Activated CD4-positive, CD25-positive, alpha-beta regulatory T cell (primary cell): ENCODE data around the gene LRRC56.

Source experiments
- DNase-seq, 4 experiments: peaks; one replicate each; lab custom pipeline; 2025; lab: John Stamatoyannopoulos, UW

The LRRC56 gene

GRCh38 chr11:575313-575995 is 38.1 kb downstream of the LRRC56 start:
- no peak for DNase-seq

GRCh38 chr11:575996-576768 is 38.9 kb downstream of the LRRC56 start, which contains the start of gene PHRF1:
Gene PHRF1 (plus strand): TSS chr11:576470. CDS start chr11:581513, 5,043 bp downstream.
- peak; percentile 86 to 94 (median 91) for DNase-seq

GRCh38 chr11:576811-577610 is 39.7 kb downstream of the LRRC56 start:
- no peak for DNase-seq

GRCh38 chr11:577611-577894 is 40.2 kb downstream of the LRRC56 start:
- DNase-seq: no peak

GRCh38 chr11:578276-579035 is 41.1 kb downstream of the LRRC56 start:
- no peak for DNase-seq

- DNase-seq: no peak
Measured at GRCh38 chr11:579830-580601, 42.7 kb downstream of the LRRC56 start.

GRCh38 chr11:581342-581741 is 44.0 kb downstream of the LRRC56 start:
- DNase-seq: no peak

- no peak for DNase-seq
Measured at GRCh38 chr11:581752-582151, 44.4 kb downstream of the LRRC56 start.

GRCh38 chr11:584287-584686 is 47.0 kb downstream of the LRRC56 start:
- no peak for DNase-seq

- no peak for DNase-seq
Measured at GRCh38 chr11:586376-587316, 49.3 kb downstream of the LRRC56 start.

- DNase-seq: no peak
Measured at GRCh38 chr11:587546-587945, 50.2 kb downstream of the LRRC56 start.

- DNase-seq: peak; percentile 23 to 52 (median 42)
Measured at GRCh38 chr11:587978-588380, 50.7 kb downstream of the LRRC56 start.

- no peak for DNase-seq
Measured at GRCh38 chr11:589798-590197, 52.5 kb downstream of the LRRC56 start.

- no peak for DNase-seq
Measured at GRCh38 chr11:590997-591396, 53.7 kb downstream of the LRRC56 start.

GRCh38 chr11:592501-592900 is 55.2 kb downstream of the LRRC56 start:
- no peak for DNase-seq

GRCh38 chr11:592918-593317 is 55.6 kb downstream of the LRRC56 start:
- no peak for DNase-seq

GRCh38 chr11:593347-593746 is 56.0 kb downstream of the LRRC56 start:
- no peak for DNase-seq

GRCh38 chr11:595400-595799 is 58.1 kb downstream of the LRRC56 start:
- no peak for DNase-seq

- no peak for DNase-seq
Measured at GRCh38 chr11:596374-596773, 59.0 kb downstream of the LRRC56 start.

- DNase-seq: no peak
Measured at GRCh38 chr11:597166-597725, 59.9 kb downstream of the LRRC56 start.
